ENCODE measurements around the gene DHDDS. TPM values are rescaled to one million over a fixed set of nuclear protein-coding genes. Genes with fewer than 3 reads are reported as not detected.

DHDDS gene
- total and polyA plus RNA-seq, 2 of the 13 experiments (the other 11 are each of a cell fraction or from before 2014, with no cell fraction given), result 18.9 to 28.3 TPM

DNA sequence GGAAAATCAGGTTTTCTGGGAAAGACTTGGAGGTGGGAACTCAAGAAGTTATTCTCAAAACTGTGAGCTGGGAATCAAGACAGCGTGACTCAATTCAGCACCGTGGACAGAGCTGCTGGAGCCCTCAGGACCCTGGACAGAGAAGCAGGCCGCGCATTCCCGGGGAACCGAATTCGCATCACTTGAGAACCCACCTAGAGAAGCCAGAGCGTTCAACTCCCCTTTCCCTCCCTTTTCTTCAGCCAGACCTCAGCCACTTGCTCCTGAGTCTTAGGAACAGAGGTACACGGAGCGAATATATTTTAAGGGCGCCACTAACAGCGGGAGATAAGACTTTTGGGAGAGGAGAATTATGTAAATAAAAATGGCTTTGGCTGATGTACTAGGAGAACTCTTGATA is 23.5 kb upstream of the DHDDS start (continued):
- TF ChIP-seq, protein P1, sequence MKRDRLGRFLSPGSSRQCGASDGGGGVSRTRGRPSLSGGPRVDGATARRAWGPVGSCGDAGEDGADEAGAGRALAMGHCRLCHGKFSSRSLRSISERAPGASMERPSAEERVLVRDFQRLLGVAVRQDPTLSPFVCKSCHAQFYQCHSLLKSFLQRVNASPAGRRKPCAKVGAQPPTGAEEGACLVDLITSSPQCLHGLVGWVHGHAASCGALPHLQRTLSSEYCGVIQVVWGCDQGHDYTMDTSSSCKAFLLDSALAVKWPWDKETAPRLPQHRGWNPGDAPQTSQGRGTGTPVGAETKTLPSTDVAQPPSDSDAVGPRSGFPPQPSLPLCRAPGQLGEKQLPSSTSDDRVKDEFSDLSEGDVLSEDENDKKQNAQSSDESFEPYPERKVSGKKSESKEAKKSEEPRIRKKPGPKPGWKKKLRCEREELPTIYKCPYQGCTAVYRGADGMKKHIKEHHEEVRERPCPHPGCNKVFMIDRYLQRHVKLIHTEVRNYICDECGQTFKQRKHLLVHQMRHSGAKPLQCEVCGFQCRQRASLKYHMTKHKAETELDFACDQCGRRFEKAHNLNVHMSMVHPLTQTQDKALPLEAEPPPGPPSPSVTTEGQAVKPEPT (CRISPR knock-in tag; IDR thresholded peaks at IDR 0.05; ENCODE audit: low read depth), result peak; percentile 99
- TF ChIP-seq KDM1A (CRISPR knock-in tag; IDR thresholded peaks at IDR 0.05) (peak; percentile 98), BRD4 (CRISPR knock-in tag; IDR thresholded peaks at IDR 0.05) (peak; percentile 62; the same call in 1 of the 2 replicates)

DNA sequence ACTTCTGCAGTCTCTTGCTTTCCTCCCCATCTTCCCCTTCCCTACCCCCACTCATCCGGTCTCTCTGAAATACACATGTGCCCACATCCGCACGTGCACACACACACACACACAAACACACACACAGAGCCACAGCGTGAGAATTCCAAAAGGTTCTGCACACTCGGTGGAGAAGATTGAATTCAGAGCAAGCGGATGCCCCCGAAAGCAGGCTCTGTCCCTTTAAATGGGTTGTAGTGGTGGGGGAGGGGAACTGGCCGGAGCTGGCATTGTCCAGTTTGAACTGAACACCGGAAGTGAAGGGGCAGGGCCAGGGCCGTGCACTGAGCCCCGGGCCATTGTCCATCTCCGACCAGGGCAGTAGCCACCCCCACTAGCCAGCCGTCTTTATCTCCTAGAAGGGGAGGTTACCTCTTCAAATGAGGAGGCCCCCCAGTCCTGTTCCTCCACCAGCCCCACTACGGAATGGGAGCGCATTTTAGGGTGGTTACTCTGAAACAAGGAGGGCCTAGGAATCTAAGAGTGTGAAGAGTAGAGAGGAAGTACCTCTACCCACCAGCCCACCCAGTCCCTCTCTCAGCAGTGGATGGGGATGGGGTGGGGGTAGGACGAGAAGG is 22.8 kb upstream of the DHDDS start:
- no peaks in the 10 kb centered on the region for H4K20me1 ChIP-seq (ENCODE audit: insufficient read depth, low read length)
- H3K27ac ChIP-seq (ENCODE audit: extremely low read length, insufficient read depth, low read length), result no peak overlapping the region
- peak overlapping the region; percentile 57 for H3K4me2 ChIP-seq (ENCODE audit: low read depth, low read length)
- no TSS peak for BruUV-seq (replicated peaks)
- WGBS (ENCODE audit: low lambda C conversion rate), result 24% methylated on average over 14 of the region's 16 CpGs
- FAIRE-seq (no peak), DNase-seq (ENCODE audit: low spot score) (no peak), ATAC-seq (peak; percentile 56)
- CTCF ChIA-PET (ENCODE audit: low intra/inter-chr PET ratio, low total read pairs), result no interaction called here
- peaks cover 7 to 32% of the 10 kb centered on the region in 2 experiments; a peak in 4 of 5 replicates for H3K27me3 ChIP-seq (ENCODE audit: control insufficient read depth in 1 of 2, insufficient read depth in 2 of 2, low read length in 2 of 2)
- peaks cover 17% of the 10 kb centered on the region for H3K4me1 ChIP-seq (ENCODE audit: insufficient read depth, low read length)
- in situ Hi-C loops (cut with HindIII; ENCODE audit: extremely low pct_ligation_motif_present, low pct_unique_long_range_greater_than_20kb), result no loop called here
- no peaks in the 10 kb centered on the region for H3K36me3 ChIP-seq (replicated peaks in 1 of 2; ENCODE audit: control insufficient read depth in 1 of 2, insufficient read depth in 2 of 2, low read length in 2 of 2)
- H3K9ac ChIP-seq (ENCODE audit: insufficient read depth, low read depth, low read length), result no peak overlapping the region
- peak overlapping the region in 1 of 3 experiments; percentile 40; a peak in 2 of 6 replicates for H3K4me3 ChIP-seq (replicated peaks in 1 of 3; ENCODE audit: insufficient read depth in 1 of 3, low read depth in 2 of 3, low read length in 3 of 3)
- H2AFZ ChIP-seq (ENCODE audit: low read length), result no peak overlapping the region
- no peaks in the 10 kb centered on the region for H3K79me2 ChIP-seq (ENCODE audit: insufficient read depth, low read length)
- H3K9me3 ChIP-seq (ENCODE audit: low read length), result no peaks in the 10 kb centered on the region
- POLR2A ChIA-PET, result no interaction called here
- intact Hi-C loops (cut with micrococcal nuclease; ENCODE audit: unreplicated experiment), result no loop called here
- TF ChIP-seq GABPA (IDR thresholded peaks at IDR 0.05; ENCODE audit: low read depth, low read length), result no peak
- peak; percentile 61 for TF ChIP-seq GABPA (CRISPR knock-in tag; IDR thresholded peaks at IDR 0.05; ENCODE audit: low read depth)
- TF ChIP-seq, protein P2, sequence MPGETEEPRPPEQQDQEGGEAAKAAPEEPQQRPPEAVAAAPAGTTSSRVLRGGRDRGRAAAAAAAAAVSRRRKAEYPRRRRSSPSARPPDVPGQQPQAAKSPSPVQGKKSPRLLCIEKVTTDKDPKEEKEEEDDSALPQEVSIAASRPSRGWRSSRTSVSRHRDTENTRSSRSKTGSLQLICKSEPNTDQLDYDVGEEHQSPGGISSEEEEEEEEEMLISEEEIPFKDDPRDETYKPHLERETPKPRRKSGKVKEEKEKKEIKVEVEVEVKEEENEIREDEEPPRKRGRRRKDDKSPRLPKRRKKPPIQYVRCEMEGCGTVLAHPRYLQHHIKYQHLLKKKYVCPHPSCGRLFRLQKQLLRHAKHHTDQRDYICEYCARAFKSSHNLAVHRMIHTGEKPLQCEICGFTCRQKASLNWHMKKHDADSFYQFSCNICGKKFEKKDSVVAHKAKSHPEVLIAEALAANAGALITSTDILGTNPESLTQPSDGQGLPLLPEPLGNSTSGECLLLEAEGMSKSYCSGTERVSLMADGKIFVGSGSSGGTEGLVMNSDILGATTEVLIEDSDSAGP (CRISPR knock-in tag; IDR thresholded peaks at IDR 0.05; ENCODE audit: borderline replicate concordance), result peak; percentile 98
- peak; percentile 37 for TF ChIP-seq GABPB1 (CRISPR knock-in tag; IDR thresholded peaks at IDR 0.05)
- TF ChIP-seq ZNF446 (CRISPR knock-in tag; IDR thresholded peaks at IDR 0.05), result no peak
- TF ChIP-seq, protein P3, sequence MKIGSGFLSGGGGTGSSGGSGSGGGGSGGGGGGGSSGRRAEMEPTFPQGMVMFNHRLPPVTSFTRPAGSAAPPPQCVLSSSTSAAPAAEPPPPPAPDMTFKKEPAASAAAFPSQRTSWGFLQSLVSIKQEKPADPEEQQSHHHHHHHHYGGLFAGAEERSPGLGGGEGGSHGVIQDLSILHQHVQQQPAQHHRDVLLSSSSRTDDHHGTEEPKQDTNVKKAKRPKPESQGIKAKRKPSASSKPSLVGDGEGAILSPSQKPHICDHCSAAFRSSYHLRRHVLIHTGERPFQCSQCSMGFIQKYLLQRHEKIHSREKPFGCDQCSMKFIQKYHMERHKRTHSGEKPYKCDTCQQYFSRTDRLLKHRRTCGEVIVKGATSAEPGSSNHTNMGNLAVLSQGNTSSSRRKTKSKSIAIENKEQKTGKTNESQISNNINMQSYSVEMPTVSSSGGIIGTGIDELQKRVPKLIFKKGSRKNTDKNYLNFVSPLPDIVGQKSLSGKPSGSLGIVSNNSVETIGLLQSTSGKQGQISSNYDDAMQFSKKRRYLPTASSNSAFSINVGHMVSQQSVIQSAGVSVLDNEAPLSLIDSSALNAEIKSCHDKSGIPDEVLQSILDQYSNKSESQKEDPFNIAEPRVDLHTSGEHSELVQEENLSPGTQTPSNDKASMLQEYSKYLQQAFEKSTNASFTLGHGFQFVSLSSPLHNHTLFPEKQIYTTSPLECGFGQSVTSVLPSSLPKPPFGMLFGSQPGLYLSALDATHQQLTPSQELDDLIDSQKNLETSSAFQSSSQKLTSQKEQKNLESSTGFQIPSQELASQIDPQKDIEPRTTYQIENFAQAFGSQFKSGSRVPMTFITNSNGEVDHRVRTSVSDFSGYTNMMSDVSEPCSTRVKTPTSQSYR (CRISPR knock-in tag; IDR thresholded peaks at IDR 0.05; ENCODE audit: borderline replicate concordance), result peak; percentile 64; the same call in 1 of the 2 replicates
